Lung (tissue), 12 donors: ENCODE measurements around the gene RIMS3. TPM values are rescaled to one million over a fixed set of nuclear protein-coding genes. Genes with fewer than 3 reads are reported as not detected.
A peak's percentile ranks its signal among the peaks of the same experiment; 100 is the strongest.

ENCODE experiments used
- ATAC-seq: fragments of 200-7000 bp; cut with Tn5 transposase; one replicate; pipeline ENCODE4 v1.9.1; 2020; ENCODE audit warnings: moderate number of reproducible peaks; ENCODE audit not compliant: insufficient read depth, low FRiP score
- DNase-seq, 3 donors: peaks; one replicate each; pipeline ENCODE4 v3.0.0-alpha.2; 2013 to 2017
- H3K27ac ChIP-seq, 2 donors: one replicate each; pipeline ENCODE4 v1.5.1; 2013; ENCODE audit warnings: mild to moderate bottlenecking in 2 of 2, moderate library complexity in 2 of 2, control low read depth in 1 of 2, inconsistent platforms in 1 of 2, low read depth in 1 of 2, low read length in 1 of 2
- H3K27me3 ChIP-seq, 3 donors: one replicate each; pipeline ENCODE4 v1.5.1; 2013; ENCODE audit warnings: low read length in 2 of 3; ENCODE audit not compliant: control insufficient read depth in 3 of 3, insufficient read depth in 3 of 3
- H3K36me3 ChIP-seq, 4 donors: one replicate each; pipeline ENCODE4 v1.5.1; 2013; ENCODE audit warnings: low read length in 4 of 4, mild to moderate bottlenecking in 1 of 4, moderate library complexity in 1 of 4; ENCODE audit not compliant: control insufficient read depth in 4 of 4, insufficient read depth in 4 of 4
- H3K4me1 ChIP-seq, 5 donors: one replicate each; pipeline ENCODE4 v1.5.1; 2013; ENCODE audit warnings: low read length in 5 of 5, mild to moderate bottlenecking in 2 of 5, moderate library complexity in 1 of 5; ENCODE audit not compliant: control insufficient read depth in 5 of 5, insufficient read depth in 5 of 5
- H3K4me3 ChIP-seq: one replicate; pipeline ENCODE4 v1.5.1; 2013; ENCODE audit warnings: mild to moderate bottlenecking, control low read depth, moderate library complexity
- H3K9ac ChIP-seq, 2 donors: one replicate each; pipeline ENCODE4 v1.5.1; 2013; ENCODE audit warnings: low read length in 2 of 2, control low read depth in 1 of 2; ENCODE audit not compliant: insufficient read depth in 1 of 2
- H3K9me3 ChIP-seq, 4 donors: one replicate each; pipeline ENCODE4 v1.5.1; 2013; ENCODE audit warnings: low read length in 3 of 4, mild to moderate bottlenecking in 1 of 4, moderate library complexity in 1 of 4; ENCODE audit not compliant: control insufficient read depth in 4 of 4, insufficient read depth in 3 of 4
- WGBS, 2 donors: extraction: QIAGEN DNeasy Blood & Tissue Kit; methylation state at CpG; one replicate each; pipeline ENCODE4 v1.1.7; 2013; 5-methylcytosine and 5-hydroxymethylcytosine counted together
- polyA plus RNA-seq, 2 donors: library from polyadenylated mRNA; stranded (reverse); fragments of 200-250 nt; gene quantifications; one replicate each; pipeline ENCODE4 v1.2.1, GENCODE V29; 2013
- total RNA-seq, 2 donors: library from RNA; depleted of rRNA in 1 of 2; stranded (reverse); fragments of >200 nt in 1 of 2; gene quantifications; one replicate each; pipeline ENCODE4 v1.2.1, GENCODE V29; 2014 to 2021
- TF ChIP-seq, protein P1 (sequence below): IDR thresholded peaks from 2 replicates; pipeline ENCODE4 v1.5.1; 2012; ENCODE audit warnings: mild to moderate bottlenecking; ENCODE audit errors: control extremely low read depth, extremely low read depth
- donor health status: control.
- donor health status: control.
- donor health status: Bipolar disorder and iron deficiency.
- donor health status: healthy.
- donor health status: DM: yes; HTN: yes; CAD: no.

RIMS3 gene
- total and polyA plus RNA-seq, 4 donors: 0.93 to 5.5 (median 1.5) TPM

GRCh38 chr1:40594187-40594531, 71.3 kb downstream of the RIMS3 start:
- ATAC-seq (no peak), DNase-seq (no peak)
- Histone ChIP-seq H3K4me3 (no peak overlapping the region), H3K27me3 (no peaks in the 10 kb centered on the region), H3K9ac (no peak overlapping the region), H3K4me1 (no peaks in the 10 kb centered on the region), H3K9me3 (no peaks in the 10 kb centered on the region), H3K27ac (no peak overlapping the region), H3K36me3 (no peaks in the 10 kb centered on the region)
- WGBS, 2 donors: 59 to 61% methylated on average over 3 of the region's 3 CpGs
- TF ChIP-seq, protein P1, sequence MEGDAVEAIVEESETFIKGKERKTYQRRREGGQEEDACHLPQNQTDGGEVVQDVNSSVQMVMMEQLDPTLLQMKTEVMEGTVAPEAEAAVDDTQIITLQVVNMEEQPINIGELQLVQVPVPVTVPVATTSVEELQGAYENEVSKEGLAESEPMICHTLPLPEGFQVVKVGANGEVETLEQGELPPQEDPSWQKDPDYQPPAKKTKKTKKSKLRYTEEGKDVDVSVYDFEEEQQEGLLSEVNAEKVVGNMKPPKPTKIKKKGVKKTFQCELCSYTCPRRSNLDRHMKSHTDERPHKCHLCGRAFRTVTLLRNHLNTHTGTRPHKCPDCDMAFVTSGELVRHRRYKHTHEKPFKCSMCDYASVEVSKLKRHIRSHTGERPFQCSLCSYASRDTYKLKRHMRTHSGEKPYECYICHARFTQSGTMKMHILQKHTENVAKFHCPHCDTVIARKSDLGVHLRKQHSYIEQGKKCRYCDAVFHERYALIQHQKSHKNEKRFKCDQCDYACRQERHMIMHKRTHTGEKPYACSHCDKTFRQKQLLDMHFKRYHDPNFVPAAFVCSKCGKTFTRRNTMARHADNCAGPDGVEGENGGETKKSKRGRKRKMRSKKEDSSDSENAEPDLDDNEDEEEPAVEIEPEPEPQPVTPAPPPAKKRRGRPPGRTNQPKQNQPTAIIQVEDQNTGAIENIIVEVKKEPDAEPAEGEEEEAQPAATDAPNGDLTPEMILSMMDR: no peak

GRCh38 chr1:40593449-40594186, 71.9 kb downstream of the RIMS3 start:
- Histone ChIP-seq H3K36me3 (no peaks in the 10 kb centered on the region), H3K9ac (no peak overlapping the region), H3K27me3 (no peaks in the 10 kb centered on the region), H3K27ac (no peak overlapping the region), H3K9me3 (no peaks in the 10 kb centered on the region), H3K4me3 (no peak overlapping the region), H3K4me1 (no peaks in the 10 kb centered on the region)
- 31 to 42% methylated on average over 8 of the region's 8 CpGs for WGBS, 2 donors
- no peak for ATAC-seq
- TF ChIP-seq, protein P1: no peak
- DNase-seq: no peak

- no peak overlapping the region for H3K4me3 ChIP-seq
- no peak overlapping the region for H3K27ac ChIP-seq
- no peaks in the 10 kb centered on the region for H3K4me1 ChIP-seq
- DNase-seq (peak in 2 of 3 donors; percentile 30 to 50), ATAC-seq (no peak)
- TF ChIP-seq, protein P1: peak; percentile 14
- no peaks in the 10 kb centered on the region for H3K9me3 ChIP-seq
- H3K36me3 ChIP-seq: no peaks in the 10 kb centered on the region
- WGBS, 2 donors: 36 to 43% methylated on average over 6 of the region's 6 CpGs
- H3K27me3 ChIP-seq: no peaks in the 10 kb centered on the region
- H3K9ac ChIP-seq: no peak overlapping the region
Observed at GRCh38 chr1:40592107-40592803, 73.2 kb downstream of the RIMS3 start.
